T follicular helper cell (primary cell): ENCODE results near the gene ADD3.
"Not testable (repeated sequence)": the region's sequence is repeated elsewhere in the genome, so short reads cannot be mapped to it uniquely, and the experiment has no call there.

ENCODE experiments used
- DNase-seq: peaks from one replicate; pipeline ENCODE4 v3.0.0-alpha.2; 2020; ENCODE audit warnings: low read depth

The ADD3 gene

DNA sequence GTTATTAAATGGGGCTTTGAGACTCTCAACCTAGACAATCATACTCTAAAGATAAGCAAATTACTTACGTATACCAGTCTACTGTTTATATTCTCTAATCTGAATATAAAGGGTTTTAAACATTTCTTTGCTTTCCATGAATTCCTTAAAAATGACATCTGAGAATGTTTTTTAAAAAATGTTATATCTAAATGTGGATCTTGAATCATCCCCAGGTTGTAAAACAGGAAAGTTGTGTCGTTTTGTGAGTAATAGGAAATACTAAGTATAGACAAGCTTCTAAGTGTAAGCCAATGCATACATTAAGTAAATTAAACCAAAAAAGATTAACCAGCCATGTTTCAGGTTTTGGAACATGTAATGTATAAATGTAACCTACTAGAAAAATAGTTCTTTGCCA, 26.8 kb downstream of the ADD3 start:
- no peak for DNase-seq

DNA sequence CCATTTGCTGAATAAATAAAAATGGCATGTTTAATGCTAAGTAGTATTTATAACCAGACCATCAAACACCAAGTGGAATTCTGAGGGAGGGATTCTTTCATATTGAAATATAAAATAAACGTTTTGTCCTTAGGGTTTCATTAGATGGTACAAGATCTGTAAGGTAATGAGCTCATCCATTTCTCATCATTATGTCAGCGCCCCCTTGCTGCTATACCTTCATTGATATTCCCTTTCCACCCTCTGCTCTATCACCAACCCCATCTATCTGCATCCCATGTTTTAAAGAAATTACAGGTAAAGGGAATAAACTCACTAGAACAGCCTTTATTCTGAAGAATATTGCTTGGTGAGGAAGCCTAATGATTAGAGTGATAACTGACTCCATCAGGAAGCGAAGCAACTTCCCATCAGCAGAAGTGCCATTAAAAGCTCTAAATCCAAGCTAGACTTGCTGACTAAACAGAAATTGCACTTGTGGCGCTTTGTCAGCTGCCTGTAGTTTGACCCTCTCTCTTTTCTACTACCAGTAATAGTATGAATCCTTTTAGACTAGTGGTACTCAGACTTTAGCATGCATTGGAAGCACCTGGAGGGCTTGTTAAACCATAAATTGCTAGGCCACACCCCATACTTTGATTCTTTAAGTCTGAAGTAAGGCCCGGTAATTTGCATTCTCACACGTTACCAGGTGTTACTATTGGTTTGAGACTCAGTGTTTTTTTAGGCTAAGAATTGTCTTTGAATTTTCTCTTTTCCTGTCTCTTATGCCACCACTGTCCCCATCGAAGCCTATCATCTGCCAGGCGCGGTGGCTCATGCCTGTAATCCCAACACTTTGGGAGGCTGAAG, 27.5 kb downstream of the ADD3 start:
- no peak for DNase-seq

DNA sequence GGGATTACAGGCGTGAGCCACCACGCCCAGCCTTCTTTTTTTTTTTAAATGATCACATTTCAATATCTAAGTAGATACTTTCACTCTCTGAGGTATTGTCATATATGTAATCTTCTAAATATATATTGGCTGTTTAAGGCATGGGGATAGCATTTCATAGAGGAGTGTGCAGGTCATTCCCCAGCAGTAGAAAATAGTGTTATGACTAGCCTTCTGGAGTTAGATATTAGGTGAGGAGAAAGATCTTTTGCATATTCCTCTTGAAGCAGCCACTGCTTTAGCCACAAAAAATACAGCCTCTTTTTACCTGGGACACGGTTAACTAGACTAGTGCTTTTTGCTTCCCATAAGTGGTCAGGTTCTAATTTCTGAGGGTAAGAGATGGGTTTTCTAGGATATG, 28.9 kb downstream of the ADD3 start:
- no peak for DNase-seq

DNA sequence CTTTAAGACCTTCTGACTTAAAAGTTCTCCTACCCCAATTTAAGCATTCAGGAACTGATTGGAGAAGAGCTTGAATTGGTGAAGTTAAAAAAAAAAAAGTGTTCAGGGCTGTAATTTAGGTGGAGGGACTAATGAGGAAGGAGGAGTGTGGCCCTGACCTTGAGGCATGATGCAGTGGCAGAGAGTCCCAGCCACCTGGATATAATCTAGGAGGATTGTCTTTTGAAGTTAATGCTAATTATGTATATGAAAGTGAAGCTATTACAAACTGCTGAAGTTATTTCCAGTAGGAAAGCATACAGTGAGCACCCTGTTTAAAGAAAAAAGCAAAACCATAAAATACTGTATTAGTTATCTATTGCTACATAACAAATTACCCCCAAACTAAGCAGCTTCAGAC, 31.5 kb downstream of the ADD3 start:
- DNase-seq, result no peak

DNA sequence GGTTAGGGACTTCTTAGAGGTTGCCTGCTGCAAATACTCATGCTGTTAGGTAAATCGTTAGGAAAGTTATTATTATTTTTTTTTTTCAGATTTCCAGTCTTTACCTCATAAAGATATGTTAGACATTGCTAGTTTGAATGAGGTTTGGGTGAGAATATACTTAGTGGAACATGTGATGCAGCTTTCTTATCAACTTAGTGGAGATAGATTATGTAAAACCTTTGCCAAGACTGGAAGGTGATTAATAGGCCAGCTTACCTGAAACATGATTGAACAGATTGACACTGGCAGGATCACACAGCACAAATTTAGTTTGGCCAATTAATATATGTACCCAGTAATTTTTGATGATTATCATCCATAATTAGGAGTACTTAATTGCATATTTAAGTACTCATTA, 32.3 kb downstream of the ADD3 start:
- DNase-seq, result no peak

DNA sequence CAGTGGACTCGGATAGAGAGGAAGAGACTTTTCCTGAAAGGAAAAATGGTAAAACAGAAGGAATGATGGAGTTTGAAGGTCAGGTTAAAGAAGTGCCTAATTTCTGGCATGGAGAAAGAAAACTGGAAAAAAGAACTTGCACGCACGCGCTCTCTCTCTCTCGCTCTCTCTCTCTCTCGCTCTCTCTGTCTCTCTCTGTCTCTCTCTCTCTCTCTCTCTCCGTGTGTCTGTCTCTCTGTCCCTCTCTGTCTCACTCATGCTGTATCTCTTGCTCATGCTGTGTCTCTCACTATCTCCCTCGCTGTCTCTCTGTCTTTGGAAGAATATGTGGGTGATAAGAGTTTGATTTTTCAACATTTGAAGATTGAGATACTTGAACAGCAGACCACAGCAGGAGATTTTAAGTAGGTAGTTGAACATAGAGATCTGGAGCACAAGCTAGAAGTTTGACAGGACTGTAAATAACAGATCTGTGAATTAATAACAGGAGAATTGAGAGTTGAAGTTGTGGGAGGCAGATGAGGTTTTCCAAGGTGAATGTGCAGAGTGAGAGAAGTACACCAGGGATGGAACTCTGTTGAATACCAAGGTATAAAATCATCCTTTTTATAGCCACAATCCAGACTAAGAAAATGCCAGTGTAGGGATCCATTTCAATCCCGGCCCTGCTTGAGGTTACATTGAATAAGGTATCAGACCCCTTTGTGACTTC, 33.1 kb downstream of the ADD3 start:
- DNase-seq, result no peak

DNA sequence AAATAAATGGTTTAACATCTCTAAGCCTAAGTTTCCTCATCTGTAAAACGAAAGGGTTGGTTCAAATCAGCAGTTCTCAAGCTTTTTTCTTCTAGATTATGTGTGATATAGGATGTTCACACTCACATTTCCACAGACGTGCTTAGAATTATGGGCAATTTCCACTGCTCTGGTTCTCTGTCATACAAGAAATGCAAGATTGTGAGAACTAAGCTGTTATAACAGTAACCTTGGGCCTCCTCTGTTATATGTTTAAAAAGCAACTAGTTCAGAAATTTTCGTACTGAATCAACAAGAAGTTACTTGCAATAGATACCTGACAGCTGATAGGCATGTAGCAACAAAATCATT, 33.7 kb downstream of the ADD3 start:
- DNase-seq, result no peak

DNA sequence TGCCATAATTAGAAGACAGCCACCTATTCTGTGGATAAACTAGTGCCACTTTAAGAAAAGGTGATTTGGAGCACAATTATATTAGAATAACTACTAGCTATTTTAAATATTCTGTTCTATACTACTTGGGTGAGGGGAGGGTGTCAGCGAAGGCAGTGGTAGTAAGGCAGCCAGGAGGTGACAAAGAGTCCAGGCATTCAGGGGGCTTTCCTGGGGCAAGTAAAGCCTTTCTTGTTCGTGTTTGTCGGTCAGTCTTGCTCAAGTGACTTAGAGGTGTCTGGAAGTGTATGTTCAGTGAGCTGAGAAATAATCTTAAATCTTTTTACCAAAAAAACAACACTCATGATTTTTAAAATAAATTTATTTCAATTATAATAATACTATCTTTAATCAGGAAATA, 34.4 kb downstream of the ADD3 start:
- DNase-seq, result no peak

DNA sequence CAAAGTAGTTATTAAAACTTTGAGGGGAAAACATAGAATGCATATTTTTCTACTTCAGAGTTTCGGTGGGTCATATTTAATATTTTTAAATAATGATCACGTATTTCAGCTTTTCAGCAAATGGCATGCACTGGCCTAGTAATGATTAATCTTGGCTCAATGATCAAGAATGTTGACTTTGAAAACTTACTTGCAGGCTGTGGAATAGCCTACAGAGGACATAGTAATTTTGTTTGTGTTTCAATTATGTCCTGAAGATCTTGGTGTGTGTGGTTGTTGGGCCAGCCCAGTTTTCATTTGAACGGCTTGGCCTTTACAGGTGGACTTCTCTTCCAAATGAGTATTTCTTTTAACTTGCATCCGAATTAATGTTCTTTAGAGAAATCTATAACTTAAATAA, 35.1 kb downstream of the ADD3 start:
- DNase-seq, result no peak

DNA sequence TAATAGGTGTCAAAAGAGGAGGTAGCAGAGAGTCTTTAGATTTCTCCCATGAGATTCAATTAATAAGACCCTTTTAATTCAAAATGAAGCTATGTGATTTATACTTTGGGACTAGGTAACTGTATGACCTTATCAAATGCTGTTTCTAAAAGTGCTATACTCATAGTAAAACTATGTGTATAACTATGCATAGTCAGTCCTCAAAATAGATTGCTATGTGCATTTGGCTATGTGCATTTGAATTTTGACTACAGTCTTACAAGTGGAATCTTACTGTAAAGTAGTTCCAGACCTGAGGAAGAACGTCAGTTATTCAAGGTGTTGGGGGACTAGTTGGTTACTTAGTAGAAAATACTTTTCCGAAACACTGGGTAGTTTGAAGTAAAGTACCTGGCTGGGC, 36.9 kb downstream of the ADD3 start:
- no peak for DNase-seq

DNA sequence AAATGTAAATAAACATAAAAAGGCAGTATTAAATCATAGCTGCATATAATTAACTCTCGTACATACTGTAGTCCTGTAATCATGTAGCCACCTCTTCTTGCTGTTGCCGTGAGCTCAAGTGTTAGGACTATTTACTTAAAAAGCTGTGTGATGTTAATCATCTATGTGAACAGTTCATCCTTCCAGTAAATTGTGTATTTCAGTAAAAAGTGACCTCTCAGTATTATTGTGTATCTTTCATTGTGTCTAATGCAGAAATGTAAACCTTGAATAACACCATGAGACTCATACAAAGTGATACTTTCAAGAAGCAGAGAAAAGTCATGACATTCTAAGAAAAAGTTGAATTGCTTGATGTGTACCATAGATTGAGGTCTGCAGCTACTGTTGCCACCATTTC, 38.0 kb downstream of the ADD3 start:
- DNase-seq, result no peak

DNA sequence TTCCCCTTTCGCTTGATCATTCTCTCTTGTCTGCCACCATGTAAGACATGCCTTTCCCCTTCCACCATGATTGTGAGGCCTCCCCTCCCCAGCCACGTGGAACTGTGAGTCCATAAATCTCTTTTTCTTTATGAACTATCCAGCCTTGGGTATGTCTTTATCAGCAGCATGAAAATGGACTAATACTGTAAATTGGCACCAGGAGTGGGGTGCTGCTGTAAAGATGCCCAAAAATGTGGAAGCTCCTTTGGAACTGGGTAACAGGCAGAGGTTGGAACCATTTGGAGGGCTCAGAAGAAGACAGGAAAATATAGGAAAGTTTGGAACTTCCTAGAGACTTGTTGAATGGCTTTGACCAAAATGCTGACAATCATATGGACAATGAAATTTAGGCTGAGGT, 40.4 kb downstream of the ADD3 start:
- DNase-seq, result not testable (repeated sequence)

DNA sequence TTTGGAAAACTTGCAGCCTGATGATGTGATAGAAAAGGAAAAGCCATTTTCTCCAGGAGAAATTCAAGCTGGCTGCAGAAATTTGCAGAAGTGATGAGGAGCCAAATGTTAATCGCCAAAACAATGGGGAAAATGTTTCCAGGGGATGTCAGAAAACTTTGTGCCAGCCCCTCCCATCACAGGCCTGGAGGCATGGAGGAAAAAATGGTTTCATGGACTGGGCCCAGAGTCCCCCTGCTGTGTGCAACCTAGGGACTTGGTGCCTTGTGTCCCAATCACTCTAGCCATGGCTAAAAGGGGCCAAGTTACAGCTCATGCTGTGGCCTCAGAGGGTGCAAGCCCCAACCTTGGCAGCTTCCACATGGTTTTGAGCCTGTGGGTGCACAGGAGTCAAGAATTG, 41.0 kb downstream of the ADD3 start:
- DNase-seq, result no peak

DNA sequence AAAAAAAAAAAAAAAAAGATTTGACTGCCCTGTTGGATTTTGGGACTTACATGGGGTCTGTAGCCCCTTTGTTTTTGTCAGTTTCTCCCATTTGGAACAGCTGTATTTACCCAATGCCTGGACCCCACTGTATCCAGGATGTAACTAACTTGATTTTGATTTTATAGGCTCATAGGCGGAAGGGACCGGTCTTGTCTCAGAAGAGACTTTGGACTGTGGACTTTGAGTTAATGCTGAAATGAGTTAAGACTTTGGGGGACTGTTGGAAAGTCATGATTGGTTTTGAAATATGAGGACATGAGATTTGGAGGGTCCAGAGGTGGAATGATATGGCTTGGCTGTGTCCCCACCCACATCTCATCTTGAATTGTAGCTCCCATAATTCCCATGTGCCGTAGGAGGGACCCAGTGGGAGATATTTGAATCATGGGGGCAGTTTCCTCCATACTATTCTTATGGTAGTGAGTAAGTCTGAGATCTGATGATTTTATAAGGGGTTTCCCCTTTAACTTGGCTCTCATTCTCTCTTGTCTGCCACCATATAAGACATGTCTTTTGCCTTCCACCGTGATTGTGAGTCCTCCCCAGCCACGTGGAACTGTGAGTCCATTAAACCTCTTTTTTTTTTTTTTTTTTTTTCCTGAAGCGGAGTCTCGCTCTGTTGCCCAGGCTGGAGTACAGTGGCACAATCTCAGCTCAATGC, 42.3 kb downstream of the ADD3 start:
- not testable (repeated sequence) for DNase-seq

DNA sequence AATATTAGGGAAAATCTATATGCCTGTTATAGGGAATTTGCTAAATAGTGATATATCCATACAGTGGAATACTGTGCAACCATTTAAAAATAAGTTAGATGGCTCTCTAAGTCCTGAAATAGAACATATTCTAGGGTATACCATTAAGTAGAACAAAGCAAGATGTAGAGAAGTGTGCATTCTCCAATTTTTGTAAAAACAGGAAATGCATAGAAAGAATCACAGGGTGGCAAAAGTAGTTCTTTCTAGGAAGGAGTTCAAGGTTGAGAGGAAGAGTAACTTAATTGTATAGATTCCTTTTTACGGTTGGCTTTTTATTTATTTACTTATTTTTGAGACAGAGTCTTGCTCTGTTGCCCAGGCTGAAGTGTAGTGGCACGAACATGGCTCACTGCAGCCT, 43.7 kb downstream of the ADD3 start:
- DNase-seq, result no peak

DNA sequence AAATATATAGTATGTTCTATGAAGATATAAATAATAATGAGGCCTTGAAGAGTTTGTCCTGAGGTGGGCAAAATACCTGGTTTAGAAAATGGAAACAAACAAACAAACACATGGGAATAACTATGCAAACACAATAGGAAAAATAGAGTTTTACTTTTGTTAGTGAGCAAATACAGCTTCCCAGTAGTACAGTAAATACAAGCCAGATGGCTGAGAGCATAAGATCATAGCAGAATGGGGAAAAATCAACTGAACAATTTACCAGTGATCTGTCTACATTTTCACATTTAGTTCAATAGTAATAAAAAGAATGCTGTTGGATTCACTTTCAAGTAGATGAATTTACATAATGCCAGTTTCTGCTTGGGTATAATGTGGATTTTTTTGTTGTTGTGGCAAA, 45.1 kb downstream of the ADD3 start:
- no peak for DNase-seq

DNA sequence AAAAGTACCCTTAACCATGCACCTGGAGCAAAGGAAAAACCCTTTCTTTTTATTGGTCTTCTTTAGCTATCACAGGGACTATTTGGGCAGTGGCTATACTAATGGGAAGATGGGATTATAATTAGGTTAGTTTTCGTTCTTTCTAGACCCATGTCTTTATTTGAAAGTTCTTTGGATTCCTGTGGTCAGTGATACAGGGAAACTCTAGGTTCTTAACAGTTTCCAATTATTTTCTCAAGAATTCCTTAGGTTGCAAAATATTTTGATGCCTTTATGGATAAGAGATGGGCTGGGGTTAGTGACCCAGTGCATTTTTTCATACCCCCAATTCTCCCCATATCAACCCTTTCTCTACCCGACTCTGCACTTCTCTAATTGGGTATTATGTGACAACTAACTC, 49.0 kb downstream of the ADD3 start:
- DNase-seq, result no peak

DNA sequence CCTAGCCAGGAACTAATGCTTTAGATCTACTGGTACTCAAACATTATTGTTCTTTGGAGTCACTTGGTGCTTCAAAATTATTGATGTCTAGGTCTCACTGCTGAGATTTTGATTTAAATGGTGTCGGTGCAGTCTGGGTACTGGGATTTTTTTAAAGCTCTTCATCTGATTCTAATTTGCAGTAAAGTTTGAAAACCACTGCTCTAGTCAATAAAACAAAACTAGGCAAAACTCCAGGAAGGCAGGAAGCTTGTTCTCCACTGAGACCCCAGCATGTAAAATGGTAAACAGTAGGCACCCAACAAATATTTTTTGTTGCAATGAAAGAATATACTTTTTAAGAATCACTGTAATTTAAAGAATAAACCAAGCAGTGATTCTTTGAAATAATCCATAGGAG, 49.7 kb downstream of the ADD3 start:
- DNase-seq, result no peak

DNA sequence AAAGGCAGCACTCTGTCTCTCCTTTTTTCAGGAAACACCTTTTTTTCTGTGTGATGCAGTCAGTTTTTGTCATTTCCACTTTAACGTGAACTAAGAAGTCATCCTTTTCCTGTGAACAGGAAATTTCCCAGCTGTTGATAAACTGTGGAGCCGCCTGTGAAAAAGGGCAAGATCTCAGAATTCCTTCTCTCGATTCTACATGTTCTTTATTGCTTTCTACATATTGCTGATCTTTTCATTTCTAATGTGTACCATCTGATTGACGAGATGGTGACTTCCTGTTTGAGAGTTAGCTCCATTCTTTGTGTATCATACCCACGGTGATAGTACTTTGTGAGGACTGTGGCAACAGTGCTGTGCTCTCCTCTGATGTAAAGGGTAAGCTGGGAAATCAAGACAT, 50.4 kb downstream of the ADD3 start:
- no peak for DNase-seq

DNA sequence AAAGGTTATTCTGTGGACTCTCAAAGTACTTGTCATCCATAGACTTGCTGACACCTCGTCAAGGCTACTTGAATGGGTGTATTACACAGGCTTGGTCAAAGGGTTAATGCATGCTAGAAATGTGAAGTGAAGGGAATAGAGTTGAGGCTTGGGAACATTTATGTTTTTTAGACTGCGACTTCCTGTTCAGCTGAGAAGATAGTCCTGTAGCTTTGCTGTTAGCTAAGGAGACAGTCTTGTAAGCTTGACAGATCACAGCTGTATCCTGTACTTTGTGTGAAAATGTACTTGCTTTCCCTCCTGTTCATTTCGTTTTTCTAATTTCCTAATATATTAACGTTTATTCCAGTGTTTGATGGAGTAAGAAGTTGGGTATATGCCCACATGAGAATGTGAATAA, 52.1 kb downstream of the ADD3 start:
- no peak for DNase-seq

DNA sequence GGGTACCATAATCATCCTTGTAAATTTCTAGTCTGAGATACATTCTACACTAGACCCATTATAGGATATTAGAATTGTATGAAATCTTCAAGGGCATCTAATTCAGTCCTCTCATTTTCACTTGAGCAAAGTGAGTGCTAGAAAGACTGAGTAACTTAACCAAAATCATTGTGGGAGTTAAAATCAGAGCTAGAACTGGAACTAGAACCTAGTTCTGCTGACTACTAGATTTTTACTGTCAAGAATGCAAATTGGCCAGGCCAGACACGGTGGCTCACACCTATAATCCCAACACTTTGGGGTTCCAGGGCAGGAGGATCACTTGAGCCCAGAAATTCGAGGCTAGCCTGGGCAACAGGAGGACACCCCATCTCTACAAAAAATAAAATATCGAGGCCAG, 53.9 kb downstream of the ADD3 start:
- DNase-seq, result no peak

DNA sequence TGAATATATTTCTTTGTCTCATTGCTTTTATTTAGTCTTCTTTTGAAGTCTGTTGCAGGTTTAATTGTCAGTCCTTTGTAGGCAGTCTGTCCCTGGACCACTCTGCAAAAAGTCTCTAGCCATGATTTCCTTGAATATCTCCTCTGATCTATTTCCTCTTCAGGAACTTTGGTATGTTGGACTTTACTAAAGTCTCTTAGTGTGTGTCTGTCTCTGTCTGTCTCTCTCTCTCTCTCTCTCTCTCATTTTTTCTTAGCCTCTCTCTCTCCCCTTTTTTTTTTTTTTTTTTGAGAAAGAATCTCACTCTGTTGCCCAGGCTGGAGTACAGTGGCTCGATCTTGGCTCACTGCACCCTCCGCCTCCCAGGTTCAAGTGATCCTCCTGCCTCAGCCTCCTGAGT, 57.5 kb downstream of the ADD3 start:
- DNase-seq, result no peak
